Endothelial cell of umbilical vein (primary cell): ENCODE results near the gene ETV1. TPM values are rescaled to one million over a fixed set of nuclear protein-coding genes. Genes with fewer than 3 reads are reported as not detected.

ENCODE experiments used
- BruUV-seq: library from RNA; stranded (reverse); fragments of 400-500 nt; replicated peaks from 2 replicates; lab custom pipeline; 2021; lab: Mats Ljungman, UMichigan
- CTCF ChIA-PET: fragments of 300-600, 350-600 bp; sonication (Branson Sonifier 250); formaldehyde crosslinking; loops from one replicate; lab custom pipeline; 2021; ENCODE audit warnings: antibody characterized with exemption, inconsistent platforms; lab: Charles Lee
- POLR2A ChIA-PET: fragments of 300-600, 350-600 bp; sonication (Branson Sonifier 250); formaldehyde crosslinking; loops from one replicate; lab custom pipeline; 2021; ENCODE audit warnings: antibody characterized with exemption, inconsistent platforms; lab: Charles Lee
- DNase-seq: peaks from one replicate; pipeline ENCODE4 v3.0.0-alpha.2; 2011; ENCODE audit warnings: low read depth, low spot score
- FAIRE-seq: peaks from 2 replicates; lab custom pipeline; 2011; peaks lifted over from hg19 to GRCh38; lab: Jason Lieb, UNC
- H2AFZ ChIP-seq: 2 replicates; pipeline ENCODE4 v1.6.0; 2012; ENCODE audit warnings: low read depth, low read length, control low read depth, inconsistent platforms
- H3K27ac ChIP-seq: 2 replicates; pipeline ENCODE4 v1.5.1; 2011; ENCODE audit warnings: low read depth, mild to moderate bottlenecking, control low read depth, low read length, moderate library complexity; ENCODE audit not compliant: insufficient read depth
- H3K27me3 ChIP-seq, 2 experiments: 2 replicates each; pipeline versions ENCODE4 v1.6.0 to v1.6.1; 2011; ENCODE audit warnings: low read length in 2 of 2, mixed read lengths in 1 of 2; ENCODE audit not compliant: control insufficient read depth in 2 of 2, insufficient read depth in 2 of 2
- H3K36me3 ChIP-seq, 2 experiments: 2 replicates in 1 of 2; 3 replicates in 1 of 2; pipeline ENCODE4 v1.5.1; 2011; ENCODE audit warnings: low read length in 2 of 2, mild to moderate bottlenecking in 1 of 2, moderate library complexity in 1 of 2; ENCODE audit not compliant: control insufficient read depth in 2 of 2, insufficient read depth in 2 of 2; ENCODE audit errors: extremely low read depth in 1 of 2
- H3K4me1 ChIP-seq: 3 replicates; pipeline ENCODE4 v1.5.1; 2011; ENCODE audit warnings: mild to moderate bottlenecking, low read length; ENCODE audit not compliant: control insufficient read depth, insufficient read depth; ENCODE audit errors: extremely low read depth
- H3K4me2 ChIP-seq: 2 replicates; pipeline ENCODE4 v1.6.1; 2011; ENCODE audit warnings: low read length, control low read depth, mixed read lengths; ENCODE audit not compliant: insufficient read depth
- H3K4me3 ChIP-seq, 3 experiments: fragments of 200-600 bp in 1 of 3; sonication (generic), shearing (Covaris generic) in 1 of 3; replicated peaks in 1 of 3; 2 replicates each; pipeline ENCODE4 v1.5.1; 2011 to 2016; ENCODE audit warnings: control low read depth in 3 of 3, low read length in 3 of 3, mild to moderate bottlenecking in 2 of 3, inconsistent platforms in 1 of 3, low read depth in 1 of 3, moderate library complexity in 1 of 3; ENCODE audit not compliant: insufficient read depth in 1 of 3
- H3K79me2 ChIP-seq: 2 replicates; pipeline ENCODE4 v1.6.0; 2012; ENCODE audit warnings: low read length, inconsistent platforms; ENCODE audit not compliant: control insufficient read depth, insufficient read depth
- H3K9ac ChIP-seq: replicated peaks from 2 replicates; pipeline ENCODE3; 2011; ENCODE audit warnings: low read length, control low read depth; ENCODE audit not compliant: insufficient read depth; ENCODE audit errors: extremely low read depth
- H3K9me1 ChIP-seq: replicated peaks from 3 replicates; pipeline ENCODE4 v1.6.0; 2011; ENCODE audit warnings: mild to moderate bottlenecking, low read length; ENCODE audit not compliant: control insufficient read depth, insufficient read depth; ENCODE audit errors: extremely low read depth
- H3K9me3 ChIP-seq: replicated peaks from 2 replicates; pipeline ENCODE4 v1.5.1; 2012; ENCODE audit warnings: low read length, inconsistent platforms; ENCODE audit not compliant: control insufficient read depth, insufficient read depth
- H4K20me1 ChIP-seq: replicated peaks from 2 replicates; pipeline ENCODE3; 2011; ENCODE audit warnings: mild to moderate bottlenecking, low read length; ENCODE audit not compliant: control insufficient read depth, insufficient read depth; ENCODE audit errors: extremely low read depth
- CTCF ChIP-seq, 2 donors: IDR thresholded peaks; 1 replicate in 1 of 2; 2 replicates in 1 of 2; pipeline ENCODE4 v1.5.1; 2011; ENCODE audit warnings: low read length in 2 of 2, mild to moderate bottlenecking in 2 of 2, moderate library complexity in 2 of 2, control low read depth in 1 of 2, inconsistent platforms in 1 of 2, low read depth in 1 of 2; ENCODE audit not compliant: insufficient read depth in 1 of 2; ENCODE audit errors: extremely low read depth in 1 of 2
- EZH2 ChIP-seq: IDR thresholded peaks from 2 replicates; pipeline ENCODE4 v1.6.1; 2012; ENCODE audit warnings: borderline replicate concordance, low read depth, mild to moderate bottlenecking, moderate library complexity, low read length, inconsistent platforms; ENCODE audit not compliant: severe bottlenecking
- GATA2 ChIP-seq: IDR thresholded peaks from 2 replicates; pipeline ENCODE4 v1.7.0; 2011; ENCODE audit warnings: low read depth, mild to moderate bottlenecking, moderate library complexity, mixed read lengths, low read length; ENCODE audit not compliant: insufficient read length, insufficient read depth
- JUN ChIP-seq: IDR thresholded peaks from 2 replicates; pipeline ENCODE4 v1.6.1; 2011; ENCODE audit warnings: borderline replicate concordance, low read depth; ENCODE audit not compliant: insufficient read length, insufficient read depth
- MAX ChIP-seq: IDR thresholded peaks from 2 replicates; pipeline ENCODE4 v1.6.1; 2011; ENCODE audit not compliant: insufficient read depth, insufficient read length
- MYC ChIP-seq: IDR thresholded peaks from one replicate; pipeline ENCODE4 v1.6.1; 2011; ENCODE audit warnings: mild to moderate bottlenecking, low read depth, low read length
- POLR2AphosphoS5 ChIP-seq: IDR thresholded peaks from 2 replicates; pipeline ENCODE4 v1.6.1; 2012; ENCODE audit warnings: low read depth, mild to moderate bottlenecking, control low read depth, low read length, moderate library complexity; ENCODE audit not compliant: insufficient read depth
- dilution Hi-C: fragments of 300-500 bp; cut with MboI; formaldehyde crosslinking; loops from one replicate; pipeline ENCODE4 v1.15.0; 2019; ENCODE audit warnings: low sequenced_read_pairs; ENCODE audit not compliant: extremely low pct_ligation_motif_present
- intact Hi-C: fragments of 100-400 bp; cut with micrococcal nuclease; formaldehyde crosslinking; loops from one replicate; pipeline ENCODE4 v1.10.0; 2022
- polyA plus RNA-seq, 4 experiments: library from polyadenylated mRNA; depleted of rRNA in 3 of 4; stranded (reverse) in 3 of 4; unstranded in 1 of 4; fragments of >200 nt; gene quantifications; 2 replicates each; pipeline versions ENCODE4 v1.2.1 to v1.2.3, GENCODE V29; 2011 to 2012; ENCODE audit warnings: missing spikeins in 1 of 4
- total RNA-seq: library from RNA; stranded (reverse); gene quantifications from 2 replicates; pipeline ENCODE4 v1.2.3, GENCODE V29; 2021

Gene ETV1
- total and polyA plus RNA-seq, 2 donors (not counting 3 experiments of a cell fraction or from before 2014, with no cell fraction given), result 8.4 to 16.6 TPM

- intact Hi-C loops (no loop called here), dilution Hi-C loops (no loop called here)
- Histone ChIP-seq H3K79me2 (no peaks in the 10 kb centered on the region), H4K20me1 (no peaks in the 10 kb centered on the region), H3K9me1 (no peaks in the 10 kb centered on the region), H3K36me3 (no peaks in the 10 kb centered on the region), H3K9me3 (no peaks in the 10 kb centered on the region), H3K4me3 (no peak overlapping the region), H3K4me2 (no peak overlapping the region), H3K27me3 (no peaks in the 10 kb centered on the region), H3K4me1 (no peaks in the 10 kb centered on the region), H3K9ac (no peak overlapping the region), H2AFZ (no peak overlapping the region), H3K27ac (no peak overlapping the region)
- ChIA-PET POLR2A (no interaction called here), CTCF (no interaction called here)
- BruUV-seq, result no TSS peak
- TF ChIP-seq POLR2AphosphoS5, result no peak
- TF ChIP-seq EZH2, result no peak
- no peak for TF ChIP-seq MAX
- no peak for DNase-seq
- no peak for FAIRE-seq
Measured at GRCh38 chr7:13878154-13878553, 111.3 kb downstream of the ETV1 start.

GRCh38 chr7:13875496-13876074, 113.9 kb downstream of the ETV1 start:
- Histone ChIP-seq H3K36me3 (no peaks in the 10 kb centered on the region), H3K4me2 (no peak overlapping the region), H3K4me3 (no peak overlapping the region), H3K9ac (no peak overlapping the region), H3K79me2 (no peaks in the 10 kb centered on the region), H3K9me1 (no peaks in the 10 kb centered on the region), H3K27me3 (no peaks in the 10 kb centered on the region), H3K9me3 (no peaks in the 10 kb centered on the region), H2AFZ (no peak overlapping the region), H4K20me1 (no peaks in the 10 kb centered on the region), H3K27ac (no peak overlapping the region), H3K4me1 (no peaks in the 10 kb centered on the region)
- dilution Hi-C loops (no loop called here), intact Hi-C loops (no loop called here)
- TF ChIP-seq MYC (no peak), GATA2 (no peak), POLR2AphosphoS5 (no peak), JUN (no peak), CTCF (IDR thresholded peaks at IDR 0.05; ENCODE audit: extremely low read depth in 1 of 2, insufficient read depth in 1 of 2, low read depth in 1 of 2, low read length in 2 of 2) (no peak)
- FAIRE-seq (no peak), DNase-seq (no peak)
- ChIA-PET CTCF (no interaction called here), POLR2A (no interaction called here)
- no TSS peak for BruUV-seq
